PC-9 (cell line): ENCODE measurements around the gene OTUD4.

ENCODE experiments used
- EZH2 ChIP-seq: fragments of 200-600 bp; sonication (generic); IDR thresholded peaks from 2 replicates; pipeline ENCODE4 v1.8.0; 2017; ENCODE audit warnings: antibody characterized with exemption, low read depth
- TF ChIP-seq, protein P1 (sequence below): fragments of 200-600 bp; sonication (generic); conservative IDR thresholded peaks from 2 replicates; pipeline ENCODE4 v1.6.1; 2017; ENCODE audit warnings: mixed run types, antibody characterized with exemption, mild to moderate bottlenecking, moderate library complexity

DNA sequence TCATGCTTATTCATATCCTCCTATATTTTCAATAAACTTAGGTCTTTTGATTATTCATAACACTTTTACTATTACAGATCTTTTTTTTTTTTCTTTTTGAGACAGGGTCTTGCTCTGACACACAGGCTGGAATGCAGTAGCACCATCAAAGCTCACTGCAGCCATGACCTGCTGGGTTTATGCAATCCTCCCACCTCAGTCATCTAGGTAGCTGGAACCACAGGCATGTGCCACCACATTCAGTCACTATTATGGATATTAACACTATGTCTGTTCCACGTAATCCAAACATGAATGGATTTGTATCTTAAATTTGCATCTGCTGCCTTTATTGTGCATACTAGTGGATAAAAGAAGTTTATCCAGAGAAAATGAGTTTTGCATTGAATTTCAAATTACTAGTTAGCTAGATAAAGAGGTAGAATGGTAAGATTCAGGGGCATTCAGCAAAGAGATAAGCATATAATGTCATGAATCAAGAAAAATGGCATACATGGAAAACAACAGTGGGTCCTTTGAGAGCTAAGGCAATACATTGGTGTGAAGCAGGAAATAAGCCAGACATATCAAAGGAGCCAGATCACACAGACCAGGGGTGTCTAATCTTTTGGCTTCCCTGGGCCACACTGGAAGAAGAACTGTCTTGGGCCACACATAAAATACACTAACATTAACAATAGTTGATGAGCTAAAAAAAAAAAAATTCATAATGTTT is 96.3 kb downstream of the OTUD4 start:
- TF ChIP-seq, protein P1, sequence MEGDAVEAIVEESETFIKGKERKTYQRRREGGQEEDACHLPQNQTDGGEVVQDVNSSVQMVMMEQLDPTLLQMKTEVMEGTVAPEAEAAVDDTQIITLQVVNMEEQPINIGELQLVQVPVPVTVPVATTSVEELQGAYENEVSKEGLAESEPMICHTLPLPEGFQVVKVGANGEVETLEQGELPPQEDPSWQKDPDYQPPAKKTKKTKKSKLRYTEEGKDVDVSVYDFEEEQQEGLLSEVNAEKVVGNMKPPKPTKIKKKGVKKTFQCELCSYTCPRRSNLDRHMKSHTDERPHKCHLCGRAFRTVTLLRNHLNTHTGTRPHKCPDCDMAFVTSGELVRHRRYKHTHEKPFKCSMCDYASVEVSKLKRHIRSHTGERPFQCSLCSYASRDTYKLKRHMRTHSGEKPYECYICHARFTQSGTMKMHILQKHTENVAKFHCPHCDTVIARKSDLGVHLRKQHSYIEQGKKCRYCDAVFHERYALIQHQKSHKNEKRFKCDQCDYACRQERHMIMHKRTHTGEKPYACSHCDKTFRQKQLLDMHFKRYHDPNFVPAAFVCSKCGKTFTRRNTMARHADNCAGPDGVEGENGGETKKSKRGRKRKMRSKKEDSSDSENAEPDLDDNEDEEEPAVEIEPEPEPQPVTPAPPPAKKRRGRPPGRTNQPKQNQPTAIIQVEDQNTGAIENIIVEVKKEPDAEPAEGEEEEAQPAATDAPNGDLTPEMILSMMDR, result no peak
- no peak for TF ChIP-seq EZH2
